ENCODE data around the gene SLC16A5. TPM values are rescaled to one million over a fixed set of nuclear protein-coding genes. Genes with fewer than 3 reads are reported as not detected.

Gene SLC16A5
- total RNA-seq, 5 donors from 2014 or later (not counting 1 experiment from before 2014, with no cell fraction given), result 9.1 to 24.3 (median 16.8) TPM

GRCh38 chr17:75138519-75138918 lies 50.8 kb downstream of the SLC16A5 start:
- Histone ChIP-seq H3K27ac (ENCODE audit: low read length) (no peak overlapping the region), H3K27me3 (replicated peaks in 1 of 2; ENCODE audit: control insufficient read depth in 2 of 2, extremely low read depth in 1 of 2, insufficient read depth in 2 of 2, low read length in 1 of 2) (no peaks in the 10 kb centered on the region), H3K36me3 (ENCODE audit: control insufficient read depth in 2 of 2, extremely low read depth in 1 of 2, insufficient read depth in 1 of 2, low read length in 1 of 2) (peaks cover 3 to 9% of the 10 kb centered on the region in 2 donors), H3K9me3 (no peaks in the 10 kb centered on the region), H3K4me1 (ENCODE audit: control insufficient read depth in 1 of 2, extremely low read depth in 1 of 2, insufficient read depth in 2 of 2, low read length in 2 of 2) (peaks cover 0 to 17% of the 10 kb centered on the region in 2 experiments), H3K4me3 (ENCODE audit: control insufficient read depth in 1 of 2, extremely low read depth in 1 of 2, low read length in 1 of 2) (no peak overlapping the region)
- no peaks in the 10 kb centered on the region for H3K27me3 Mint-ChIP-seq
- DNase-seq (no peak), ATAC-seq (replicated peaks in 1 of 4) (no peak)
- peaks cover 9 to 19% (median 16%) of the 10 kb centered on the region in 3 donors for H3K4me1 Mint-ChIP-seq
- no peak overlapping the region for H3K4me3 Mint-ChIP-seq
- H3K9me3 Mint-ChIP-seq, result no peaks in the 10 kb centered on the region
- 93% methylated on average over 3 of the region's 5 CpGs for WGBS (ENCODE audit: insufficient coverage)
- H3K36me3 Mint-ChIP-seq, result peaks cover 4% of the 10 kb centered on the region
- CTCF ChIA-PET, result interaction anchor here (0.6 kb wide), 2 partner anchors 33 kb away, joined by 4 to 5 read pairs; no protein-coding TSS in a partner anchor
- H3K27ac Mint-ChIP-seq, result no peak overlapping the region
- POLR2A ChIA-PET, result no interaction called here

DNA sequence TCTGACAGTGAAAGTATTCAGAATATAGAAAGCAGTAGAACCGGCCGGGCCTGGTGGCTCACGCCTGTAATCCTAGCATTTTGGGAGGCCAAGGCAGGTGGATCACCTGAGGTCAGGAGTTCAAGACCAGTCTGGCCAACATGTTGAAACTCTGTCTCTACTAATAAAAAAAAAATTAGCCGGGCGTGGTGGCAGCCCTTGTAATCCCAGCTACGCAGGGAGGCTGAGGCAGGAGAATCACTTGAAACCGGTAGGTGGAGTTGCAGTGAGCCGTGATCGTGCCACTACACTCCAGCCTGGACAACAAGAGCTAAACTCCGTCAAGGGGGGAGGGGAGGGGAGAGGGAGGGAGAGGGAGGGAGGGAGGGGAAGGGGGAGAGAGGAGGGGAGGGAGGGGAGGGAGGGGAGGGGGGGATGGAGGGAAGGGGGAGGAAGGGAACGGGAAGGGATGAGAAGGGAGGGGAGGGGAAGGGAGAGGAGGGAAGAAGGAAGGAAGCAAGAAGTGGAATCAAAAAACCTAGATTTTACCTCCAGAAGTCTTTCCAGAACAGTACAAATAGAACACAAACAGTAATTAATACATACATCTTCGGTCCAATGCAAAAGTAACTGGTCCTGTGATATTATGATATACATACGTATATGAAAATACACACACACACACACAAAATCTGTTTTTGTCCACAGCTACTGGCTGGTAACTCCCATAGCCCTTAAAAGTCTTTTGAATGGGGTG lies 54.6 kb downstream of the SLC16A5 start:
- WGBS (ENCODE audit: insufficient coverage), result 100% methylated on average over 3 of the region's 13 CpGs
- peaks cover 25% of the 10 kb centered on the region for H3K36me3 Mint-ChIP-seq
- ChIA-PET POLR2A (no interaction called here), CTCF (no interaction called here)
- Histone ChIP-seq H3K4me1 (ENCODE audit: control insufficient read depth in 1 of 2, extremely low read depth in 1 of 2, insufficient read depth in 2 of 2, low read length in 2 of 2) (peaks cover 0 to 17% of the 10 kb centered on the region in 2 experiments), H3K27ac (ENCODE audit: low read length) (no peak overlapping the region), H3K27me3 (replicated peaks in 1 of 2; ENCODE audit: control insufficient read depth in 2 of 2, extremely low read depth in 1 of 2, insufficient read depth in 2 of 2, low read length in 1 of 2) (no peaks in the 10 kb centered on the region), H3K36me3 (ENCODE audit: control insufficient read depth in 2 of 2, extremely low read depth in 1 of 2, insufficient read depth in 1 of 2, low read length in 1 of 2) (peaks cover 0 to 40% of the 10 kb centered on the region in 2 donors), H3K9me3 (no peaks in the 10 kb centered on the region), H3K4me3 (ENCODE audit: control insufficient read depth in 1 of 2, extremely low read depth in 1 of 2, low read length in 1 of 2) (no peak overlapping the region)
- ATAC-seq (replicated peaks in 1 of 4) (no peak), DNase-seq (no peak)
- no peak overlapping the region for H3K27ac Mint-ChIP-seq
- no peaks in the 10 kb centered on the region for H3K9me3 Mint-ChIP-seq
- H3K4me1 Mint-ChIP-seq, result peaks cover 14 to 19% (median 16%) of the 10 kb centered on the region in 3 donors
- H3K27me3 Mint-ChIP-seq, result no peaks in the 10 kb centered on the region
- no peak overlapping the region for H3K4me3 Mint-ChIP-seq

- H3K27me3 Mint-ChIP-seq, result no peaks in the 10 kb centered on the region
- H3K4me1 Mint-ChIP-seq, result peaks cover 14 to 23% (median 22%) of the 10 kb centered on the region in 3 donors
- no peak overlapping the region for H3K27ac ChIP-seq (ENCODE audit: low read length)
- DNase-seq, result no peak
- peaks cover 38% of the 10 kb centered on the region for H3K36me3 Mint-ChIP-seq
- peak overlapping the region in 1 of 2 donors; percentile 50 for H3K27ac Mint-ChIP-seq
- ChIA-PET CTCF (interaction anchor here (0.6 to 1.2 kb wide), 4 partner anchors 11 to 40 kb away, joined by 3 read pairs; no protein-coding TSS in a partner anchor), POLR2A (interaction anchor here (0.5 to 0.6 kb wide), 2 partner anchors 263 to 313 kb away, joined by 4 to 5 read pairs; no protein-coding TSS in a partner anchor)
- peaks cover 0 to 45% of the 10 kb centered on the region in 2 donors for H3K36me3 ChIP-seq (ENCODE audit: control insufficient read depth in 2 of 2, extremely low read depth in 1 of 2, insufficient read depth in 1 of 2, low read length in 1 of 2)
- no peak for ATAC-seq (replicated peaks in 1 of 4)
- H3K27me3 ChIP-seq (replicated peaks in 1 of 2; ENCODE audit: control insufficient read depth in 2 of 2, extremely low read depth in 1 of 2, insufficient read depth in 2 of 2, low read length in 1 of 2), result no peaks in the 10 kb centered on the region
- H3K4me1 ChIP-seq (ENCODE audit: control insufficient read depth in 1 of 2, extremely low read depth in 1 of 2, insufficient read depth in 2 of 2, low read length in 2 of 2), result peaks cover 0 to 17% of the 10 kb centered on the region in 2 experiments
- H3K4me3 ChIP-seq (ENCODE audit: control insufficient read depth in 1 of 2, extremely low read depth in 1 of 2, low read length in 1 of 2), result no peak overlapping the region
- H3K4me3 Mint-ChIP-seq, result no peak overlapping the region
- WGBS (ENCODE audit: insufficient coverage), result 100% methylated on average over 4 of the region's 11 CpGs
- H3K9me3 ChIP-seq, result no peaks in the 10 kb centered on the region
- no peaks in the 10 kb centered on the region for H3K9me3 Mint-ChIP-seq
Measured at GRCh38 chr17:75144816-75145512, 57.2 kb downstream of the SLC16A5 start.

- Mint-ChIP-seq H3K4me3 (no peak overlapping the region), H3K9me3 (no peaks in the 10 kb centered on the region), H3K27me3 (no peaks in the 10 kb centered on the region), H3K27ac (peak overlapping the region in 1 of 2 donors; percentile 25), H3K36me3 (peaks cover 38% of the 10 kb centered on the region), H3K4me1 (peaks cover 6 to 9% (median 8%) of the 10 kb centered on the region in 3 donors)
- CTCF ChIA-PET, result no interaction called here
- Histone ChIP-seq H3K27me3 (replicated peaks in 1 of 2; ENCODE audit: control insufficient read depth in 2 of 2, extremely low read depth in 1 of 2, insufficient read depth in 2 of 2, low read length in 1 of 2) (no peaks in the 10 kb centered on the region), H3K9me3 (no peaks in the 10 kb centered on the region), H3K27ac (ENCODE audit: low read length) (no peak overlapping the region), H3K36me3 (ENCODE audit: control insufficient read depth in 2 of 2, extremely low read depth in 1 of 2, insufficient read depth in 1 of 2, low read length in 1 of 2) (peaks cover 0 to 45% of the 10 kb centered on the region in 2 donors), H3K4me3 (ENCODE audit: control insufficient read depth in 1 of 2, extremely low read depth in 1 of 2, low read length in 1 of 2) (no peak overlapping the region), H3K4me1 (ENCODE audit: control insufficient read depth in 1 of 2, extremely low read depth in 1 of 2, insufficient read depth in 2 of 2, low read length in 2 of 2) (peaks cover 0 to 3% of the 10 kb centered on the region in 2 experiments)
- no peak for ATAC-seq (replicated peaks in 1 of 4)
- no peak for DNase-seq
- POLR2A ChIA-PET, result no interaction called here
- 80% methylated on average over 2 of the region's 3 CpGs for WGBS (ENCODE audit: insufficient coverage)
Measured at GRCh38 chr17:75146592-75146991, 58.8 kb downstream of the SLC16A5 start.

DNA sequence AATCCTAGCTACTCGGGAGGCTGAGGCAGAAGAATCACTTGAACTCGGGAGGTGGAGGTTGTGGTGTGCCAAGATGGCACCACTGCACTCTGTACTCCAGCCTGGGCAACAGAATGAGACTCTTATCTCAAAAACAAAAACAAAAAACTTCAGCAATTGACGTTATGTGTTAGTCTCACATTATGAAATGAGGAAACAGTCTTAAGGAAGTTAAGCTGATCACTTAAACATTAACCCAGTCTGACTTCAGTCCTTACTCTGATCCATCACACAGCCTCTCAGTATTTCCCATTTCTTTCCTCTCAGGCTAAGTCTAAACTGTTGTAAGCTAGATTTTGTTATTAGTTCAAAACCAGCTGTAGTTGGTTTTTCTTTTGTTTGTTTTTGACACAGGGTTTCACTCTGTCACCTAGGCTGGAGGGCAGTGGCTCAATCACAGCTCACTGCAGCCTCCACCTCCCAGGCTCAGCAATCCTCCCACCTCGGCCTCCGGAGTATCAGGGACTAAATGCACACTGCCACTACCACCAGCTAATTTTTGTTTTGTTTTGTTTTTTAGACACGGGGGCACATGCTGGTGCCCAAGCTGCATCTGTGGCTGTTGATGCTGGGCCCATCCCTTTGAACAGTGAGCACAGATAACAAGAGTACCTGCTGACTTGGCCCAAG lies 60.3 kb downstream of the SLC16A5 start:
- peaks cover 0 to 41% of the 10 kb centered on the region in 2 donors for H3K36me3 ChIP-seq (ENCODE audit: control insufficient read depth in 2 of 2, extremely low read depth in 1 of 2, insufficient read depth in 1 of 2, low read length in 1 of 2)
- no peaks in the 10 kb centered on the region for H3K27me3 ChIP-seq (replicated peaks in 1 of 2; ENCODE audit: control insufficient read depth in 2 of 2, extremely low read depth in 1 of 2, insufficient read depth in 2 of 2, low read length in 1 of 2)
- H3K4me3 ChIP-seq (ENCODE audit: control insufficient read depth in 1 of 2, extremely low read depth in 1 of 2, low read length in 1 of 2), result no peak overlapping the region
- ATAC-seq (replicated peaks in 1 of 4) (no peak), DNase-seq (no peak)
- Mint-ChIP-seq H3K4me1 (peaks cover 17 to 19% (median 18%) of the 10 kb centered on the region in 3 donors), H3K36me3 (peaks cover 38% of the 10 kb centered on the region), H3K4me3 (no peak overlapping the region), H3K9me3 (no peaks in the 10 kb centered on the region), H3K27ac (peak overlapping the region in 1 of 2 donors; percentile 61), H3K27me3 (no peaks in the 10 kb centered on the region)
- peaks cover 4 to 5% of the 10 kb centered on the region in 2 experiments for H3K4me1 ChIP-seq (ENCODE audit: control insufficient read depth in 1 of 2, extremely low read depth in 1 of 2, insufficient read depth in 2 of 2, low read length in 2 of 2)
- H3K27ac ChIP-seq (ENCODE audit: low read length), result no peak overlapping the region
- CTCF ChIA-PET, result interaction anchor here in 1 of 2 donors (0.6 to 1.3 kb wide), 3 partner anchors 24 to 54 kb away, joined by 3 to 5 read pairs (median 3); no protein-coding TSS in a partner anchor
- H3K9me3 ChIP-seq, result no peaks in the 10 kb centered on the region
- WGBS (ENCODE audit: insufficient coverage), result 100% methylated on average over 1 of the region's 6 CpGs
- POLR2A ChIA-PET, result interaction anchor here in 1 of 2 donors (0.5 kb wide), 1 partner anchor 19 kb away, joined by 3 read pairs; no protein-coding TSS in a partner anchor

- Mint-ChIP-seq H3K9me3 (no peaks in the 10 kb centered on the region), H3K36me3 (peaks cover 17% of the 10 kb centered on the region), H3K4me3 (peak overlapping the region; percentile 86 to 95 (median 92)), H3K27me3 (no peaks in the 10 kb centered on the region), H3K4me1 (peaks cover 31 to 41% (median 36%) of the 10 kb centered on the region in 3 donors), H3K27ac (peak overlapping the region; percentile 53 to 75)
- peaks cover 15 to 23% of the 10 kb centered on the region in 2 experiments for H3K4me1 ChIP-seq (ENCODE audit: control insufficient read depth in 1 of 2, extremely low read depth in 1 of 2, insufficient read depth in 2 of 2, low read length in 2 of 2)
- H3K4me3 ChIP-seq (ENCODE audit: control insufficient read depth in 1 of 2, extremely low read depth in 1 of 2, low read length in 1 of 2), result no peak overlapping the region
- POLR2A ChIA-PET, result no interaction called here
- peak in 1 of 35 experiments; percentile 40 for DNase-seq
- no peaks in the 10 kb centered on the region for H3K27me3 ChIP-seq (replicated peaks in 1 of 2; ENCODE audit: control insufficient read depth in 2 of 2, extremely low read depth in 1 of 2, insufficient read depth in 2 of 2, low read length in 1 of 2)
- H3K27ac ChIP-seq (ENCODE audit: low read length), result no peak overlapping the region
- H3K36me3 ChIP-seq (ENCODE audit: control insufficient read depth in 2 of 2, extremely low read depth in 1 of 2, insufficient read depth in 1 of 2, low read length in 1 of 2), result peaks cover 0 to 10% of the 10 kb centered on the region in 2 donors
- CTCF ChIA-PET, result no interaction called here
- WGBS (ENCODE audit: insufficient coverage), result 85% methylated on average over 2 of the region's 6 CpGs
- H3K9me3 ChIP-seq, result no peaks in the 10 kb centered on the region
- ATAC-seq (replicated peaks in 1 of 4), result no peak
Measured at GRCh38 chr17:75151930-75152329, 64.2 kb downstream of the SLC16A5 start.
